ENCODE measurements around the gene GALNTL6. TPM values are rescaled to one million over a fixed set of nuclear protein-coding genes. Genes with fewer than 3 reads are reported as not detected.

Gene GALNTL6
- total RNA-seq, 2 donors from 2014 or later, result 0.08 TPM; not detected in 1

GRCh38 chr4:171817026-171817425, 3.8 kb downstream of the GALNTL6 start:
- H3K4me3 ChIP-seq, result no peak overlapping the region
- H3K27ac ChIP-seq, result no peak overlapping the region
- no peaks in the 10 kb centered on the region for H3K9me3 ChIP-seq
- no peaks in the 10 kb centered on the region for H3K36me3 ChIP-seq
- DNase-seq (ENCODE audit: low spot score), result no peak
- TF ChIP-seq CTCF (IDR thresholded peaks at IDR 0.05), result no peak
- peaks cover 0 to 15% of the 10 kb centered on the region in 2 donors for H3K4me1 ChIP-seq
- H3K27me3 ChIP-seq, result peaks cover 0 to 15% of the 10 kb centered on the region in 2 donors

- no peaks in the 10 kb centered on the region for H3K4me1 ChIP-seq
- no peaks in the 10 kb centered on the region for H3K36me3 ChIP-seq
- no peak overlapping the region for H3K27ac ChIP-seq
- no peak for DNase-seq (ENCODE audit: low spot score)
- TF ChIP-seq CTCF (IDR thresholded peaks at IDR 0.05), result no peak
- H3K9me3 ChIP-seq, result no peaks in the 10 kb centered on the region
- H3K27me3 ChIP-seq, result no peaks in the 10 kb centered on the region
- H3K4me3 ChIP-seq, result no peak overlapping the region
Measured at GRCh38 chr4:171834640-171835039, 21.4 kb downstream of the GALNTL6 start.

- H3K27me3 ChIP-seq, result no peaks in the 10 kb centered on the region
- DNase-seq (ENCODE audit: low spot score), result no peak
Measured at GRCh38 chr4:171843456-171843855, 30.3 kb downstream of the GALNTL6 start.

GRCh38 chr4:171846232-171846631, 33.0 kb downstream of the GALNTL6 start:
- no peak for DNase-seq (ENCODE audit: low spot score)
- H3K27ac ChIP-seq, result no peak overlapping the region
- no peaks in the 10 kb centered on the region for H3K4me1 ChIP-seq
- H3K9me3 ChIP-seq, result no peaks in the 10 kb centered on the region
- peak in 1 of 2 donors; percentile 20 for TF ChIP-seq CTCF (IDR thresholded peaks at IDR 0.05)
- no peaks in the 10 kb centered on the region for H3K36me3 ChIP-seq
- H3K4me3 ChIP-seq, result no peak overlapping the region
- H3K27me3 ChIP-seq, result no peaks in the 10 kb centered on the region

More at GRCh38 chr4:171843456-171843855, 30.3 kb downstream of the GALNTL6 start:
- Histone ChIP-seq H3K4me1 (no peaks in the 10 kb centered on the region), H3K36me3 (no peaks in the 10 kb centered on the region), H3K9me3 (no peaks in the 10 kb centered on the region), H3K4me3 (no peak overlapping the region), H3K27ac (no peak overlapping the region)
- TF ChIP-seq CTCF (IDR thresholded peaks at IDR 0.05), result no peak

GRCh38 chr4:171846893-171847292, 33.7 kb downstream of the GALNTL6 start:
- H3K4me3 ChIP-seq, result no peak overlapping the region
- no peaks in the 10 kb centered on the region for H3K4me1 ChIP-seq
- DNase-seq (ENCODE audit: low spot score), result no peak
- no peaks in the 10 kb centered on the region for H3K9me3 ChIP-seq
- H3K27me3 ChIP-seq, result no peaks in the 10 kb centered on the region
- no peak for TF ChIP-seq CTCF (IDR thresholded peaks at IDR 0.05)
- no peaks in the 10 kb centered on the region for H3K36me3 ChIP-seq
- no peak overlapping the region for H3K27ac ChIP-seq

- H3K4me1 ChIP-seq, result no peaks in the 10 kb centered on the region
- no peak for DNase-seq (ENCODE audit: low spot score)
- H3K27me3 ChIP-seq, result no peaks in the 10 kb centered on the region
- H3K36me3 ChIP-seq, result no peaks in the 10 kb centered on the region
- H3K27ac ChIP-seq, result no peak overlapping the region
- TF ChIP-seq CTCF (IDR thresholded peaks at IDR 0.05), result no peak
- no peaks in the 10 kb centered on the region for H3K9me3 ChIP-seq
- H3K4me3 ChIP-seq, result no peak overlapping the region
Measured at GRCh38 chr4:171847751-171848150, 34.5 kb downstream of the GALNTL6 start.
